Effector memory CD4-positive, alpha-beta T cell (primary cell): ENCODE measurements around the gene SSR1.

Experiments used
- DNase-seq, 3 donors: peaks; one replicate each; pipeline ENCODE4 v3.0.0-alpha.2; 2020
- H3K27ac ChIP-seq: 2 replicates; pipeline ENCODE4 v1.7.0; 2013; ENCODE audit warnings: mild to moderate bottlenecking, low read length, moderate library complexity; ENCODE audit not compliant: insufficient read depth, poor library complexity, severe bottlenecking
- H3K27me3 ChIP-seq: replicated peaks from 2 replicates; pipeline ENCODE4 v1.7.0; 2013; ENCODE audit warnings: mild to moderate bottlenecking, low read length; ENCODE audit not compliant: insufficient read depth, control insufficient read depth, poor library complexity, severe bottlenecking
- H3K36me3 ChIP-seq: 2 replicates; pipeline ENCODE4 v1.7.0; 2013; ENCODE audit warnings: mild to moderate bottlenecking, low read length, moderate library complexity; ENCODE audit not compliant: control insufficient read depth, insufficient read depth
- H3K4me1 ChIP-seq: 2 replicates; pipeline ENCODE4 v1.7.0; 2013; ENCODE audit warnings: low read length, mild to moderate bottlenecking; ENCODE audit not compliant: control insufficient read depth, insufficient read depth, poor library complexity, severe bottlenecking
- H3K4me3 ChIP-seq: 2 replicates; pipeline ENCODE4 v1.7.0; 2013; ENCODE audit warnings: low read length, low read depth, mild to moderate bottlenecking; ENCODE audit not compliant: insufficient read depth, poor library complexity, severe bottlenecking
- H3K9me3 ChIP-seq: 2 replicates; pipeline ENCODE4 v1.7.0; 2013; ENCODE audit warnings: mild to moderate bottlenecking, low read length, moderate library complexity; ENCODE audit not compliant: control insufficient read depth

The SSR1 gene

GRCh38 chr6:7234547-7234946 lies 78.5 kb downstream of the SSR1 start:
- H3K27ac ChIP-seq, result no peak overlapping the region
- no peak overlapping the region for H3K4me3 ChIP-seq
- no peaks in the 10 kb centered on the region for H3K4me1 ChIP-seq
- DNase-seq, result no peak
- H3K36me3 ChIP-seq, result peaks cover 50% of the 10 kb centered on the region
- H3K9me3 ChIP-seq, result no peaks in the 10 kb centered on the region
- no peaks in the 10 kb centered on the region for H3K27me3 ChIP-seq

- Histone ChIP-seq H3K27ac (no peak overlapping the region), H3K4me3 (no peak overlapping the region), H3K9me3 (no peaks in the 10 kb centered on the region), H3K4me1 (no peaks in the 10 kb centered on the region), H3K36me3 (peaks cover 55% of the 10 kb centered on the region), H3K27me3 (no peaks in the 10 kb centered on the region)
- DNase-seq, result no peak
Measured at GRCh38 chr6:7232351-7232750, 80.6 kb downstream of the SSR1 start.

- H3K27ac ChIP-seq, result no peak overlapping the region
- no peaks in the 10 kb centered on the region for H3K27me3 ChIP-seq
- DNase-seq, result no peak
- no peaks in the 10 kb centered on the region for H3K9me3 ChIP-seq
- H3K36me3 ChIP-seq, result peaks cover 52% of the 10 kb centered on the region
- H3K4me1 ChIP-seq, result no peaks in the 10 kb centered on the region
- no peak overlapping the region for H3K4me3 ChIP-seq
Measured at GRCh38 chr6:7230956-7231713, 81.9 kb downstream of the SSR1 start.

- Histone ChIP-seq H3K27me3 (no peaks in the 10 kb centered on the region), H3K27ac (no peak overlapping the region), H3K36me3 (peaks cover 52% of the 10 kb centered on the region), H3K4me1 (no peaks in the 10 kb centered on the region), H3K9me3 (no peaks in the 10 kb centered on the region), H3K4me3 (no peak overlapping the region)
- no peak for DNase-seq
Measured at GRCh38 chr6:7230327-7230691, 82.7 kb downstream of the SSR1 start.

- Histone ChIP-seq H3K36me3 (peaks cover 51% of the 10 kb centered on the region), H3K4me3 (no peak overlapping the region), H3K4me1 (no peaks in the 10 kb centered on the region), H3K27me3 (no peaks in the 10 kb centered on the region), H3K9me3 (no peaks in the 10 kb centered on the region), H3K27ac (no peak overlapping the region)
- no peak for DNase-seq
Measured at GRCh38 chr6:7229376-7230326, 83.3 kb downstream of the SSR1 start.

- H3K27ac ChIP-seq, result no peak overlapping the region
- H3K36me3 ChIP-seq, result peaks cover 51% of the 10 kb centered on the region
Measured at GRCh38 chr6:7228662-7229375, 84.2 kb downstream of the SSR1 start.

GRCh38 chr6:7224731-7225130 lies 88.3 kb downstream of the SSR1 start:
- no peaks in the 10 kb centered on the region for H3K4me1 ChIP-seq
- no peak overlapping the region for H3K27ac ChIP-seq
- no peak overlapping the region for H3K4me3 ChIP-seq
- H3K36me3 ChIP-seq, result peaks cover 37% of the 10 kb centered on the region
- no peaks in the 10 kb centered on the region for H3K27me3 ChIP-seq
- DNase-seq, result no peak
- H3K9me3 ChIP-seq, result no peaks in the 10 kb centered on the region

More at GRCh38 chr6:7228662-7229375, 84.2 kb downstream of the SSR1 start:
- Histone ChIP-seq H3K27me3 (no peaks in the 10 kb centered on the region), H3K4me1 (no peaks in the 10 kb centered on the region), H3K4me3 (no peak overlapping the region), H3K9me3 (no peaks in the 10 kb centered on the region)
- DNase-seq, result no peak

GRCh38 chr6:7222197-7222596 lies 90.8 kb downstream of the SSR1 start:
- Histone ChIP-seq H3K27ac (no peak overlapping the region), H3K4me1 (no peaks in the 10 kb centered on the region), H3K36me3 (peaks cover 30% of the 10 kb centered on the region), H3K4me3 (no peak overlapping the region), H3K27me3 (no peaks in the 10 kb centered on the region), H3K9me3 (no peaks in the 10 kb centered on the region)
- no peak for DNase-seq

GRCh38 chr6:7219310-7219709 lies 93.7 kb downstream of the SSR1 start:
- H3K36me3 ChIP-seq, result peaks cover 31% of the 10 kb centered on the region
- no peaks in the 10 kb centered on the region for H3K4me1 ChIP-seq
- no peak overlapping the region for H3K4me3 ChIP-seq
- no peak overlapping the region for H3K27ac ChIP-seq
- H3K9me3 ChIP-seq, result no peaks in the 10 kb centered on the region
- DNase-seq, result no peak
- no peaks in the 10 kb centered on the region for H3K27me3 ChIP-seq
